HT-29 (cell line): ENCODE data around the gene CDYL. TPM values are rescaled to one million over a fixed set of nuclear protein-coding genes. Genes with fewer than 3 reads are reported as not detected.

ENCODE experiments used
- DNase-seq: peaks from one replicate; pipeline ENCODE4 v3.0.0-alpha.2; 2015; ENCODE audit warnings: low spot score
- total RNA-seq: library from RNA; depleted of rRNA; stranded (reverse); fragments of >200 nt; shearing (Covaris generic); gene quantifications from 2 replicates; pipeline ENCODE4 v1.2.3, GENCODE V29; 2014

The CDYL gene
- total RNA-seq, 1 experiment from 2014 or later = 33.1 TPM

- no peak for DNase-seq
Measured at GRCh38 chr6:4883298-4883697, 107.1 kb downstream of the CDYL start.

- no peak for DNase-seq
Measured at GRCh38 chr6:4884646-4885340, 108.6 kb downstream of the CDYL start.

- no peak for DNase-seq
Measured at GRCh38 chr6:4885341-4885933, 109.2 kb downstream of the CDYL start.

GRCh38 chr6:4888841-4889240 lies 112.6 kb downstream of the CDYL start:
- no peak for DNase-seq

GRCh38 chr6:4889701-4890100 lies 113.5 kb downstream of the CDYL start:
- DNase-seq = no peak

GRCh38 chr6:4890191-4890590 lies 114.0 kb downstream of the CDYL start:
- DNase-seq = no peak

GRCh38 chr6:4890627-4891026 lies 114.4 kb downstream of the CDYL start:
- no peak for DNase-seq

- no peak for DNase-seq
Measured at GRCh38 chr6:4891141-4891540, 114.9 kb downstream of the CDYL start.

- no peak for DNase-seq
Measured at GRCh38 chr6:4892785-4893485, 116.7 kb downstream of the CDYL start.

- no peak for DNase-seq
Measured at GRCh38 chr6:4894049-4894448, 117.8 kb downstream of the CDYL start.

GRCh38 chr6:4895971-4896370 lies 119.8 kb downstream of the CDYL start:
- DNase-seq = no peak

- no peak for DNase-seq
Measured at GRCh38 chr6:4896401-4896800, 120.2 kb downstream of the CDYL start.

GRCh38 chr6:4899249-4900034 lies 123.2 kb downstream of the CDYL start:
- no peak for DNase-seq

GRCh38 chr6:4901386-4902061 lies 125.3 kb downstream of the CDYL start:
- no peak for DNase-seq

- DNase-seq = no peak
Measured at GRCh38 chr6:4902363-4902762, 126.2 kb downstream of the CDYL start.

- no peak for DNase-seq
Measured at GRCh38 chr6:4903121-4903520, 126.9 kb downstream of the CDYL start.

GRCh38 chr6:4903751-4904370 lies 127.7 kb downstream of the CDYL start:
- no peak for DNase-seq

- DNase-seq = no peak
Measured at GRCh38 chr6:4904461-4905025, 128.3 kb downstream of the CDYL start.

- no peak for DNase-seq
Measured at GRCh38 chr6:4905826-4906225, 129.6 kb downstream of the CDYL start.
